ENCODE results near the gene PRKCE. TPM values are rescaled to one million over a fixed set of nuclear protein-coding genes. Genes with fewer than 3 reads are reported as not detected.

The PRKCE gene
- total and polyA plus RNA-seq, 4 donors: 2.5 to 38.6 (median 5.8) TPM

DNA sequence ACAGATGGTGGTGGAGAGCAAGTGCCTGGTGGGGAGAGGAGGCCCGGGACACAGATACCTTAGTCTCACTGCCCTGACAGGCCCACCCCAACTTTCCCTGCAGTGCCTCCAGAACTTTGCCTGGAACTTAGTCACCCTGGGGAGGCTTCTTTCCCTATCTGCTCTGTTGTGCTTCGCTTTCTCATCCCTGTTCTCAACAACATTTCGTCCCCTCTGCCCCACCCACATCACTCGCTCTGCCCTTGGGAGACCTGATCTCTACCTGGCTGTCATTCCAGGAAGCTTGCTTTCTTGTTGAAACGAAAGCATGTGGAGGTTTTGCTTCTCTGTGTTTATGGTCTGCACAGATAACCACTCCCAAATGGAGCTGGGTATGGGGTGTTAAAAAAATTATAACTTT is 93.8 kb downstream of the PRKCE start (continued):
- TF ChIP-seq CTCF (IDR thresholded peaks at IDR 0.05; ENCODE audit: low read depth, low read length, missing input control): no peak
- TF ChIP-seq FOXA2 (IDR thresholded peaks at IDR 0.05): no peak
- no peak for TF ChIP-seq YY1 (IDR thresholded peaks at IDR 0.05)
- no peak for TF ChIP-seq SP1 (IDR thresholded peaks at IDR 0.05)
- no peak for TF ChIP-seq JUND (IDR thresholded peaks at IDR 0.05)
- no peak for TF ChIP-seq RAD21 (IDR thresholded peaks at IDR 0.05)
- TF ChIP-seq GABPA (IDR thresholded peaks at IDR 0.05 in 1 of 2, conservative IDR thresholded peaks at IDR 0.05 in 1 of 2): no peak
- TF ChIP-seq HNF4A (conservative IDR thresholded peaks at IDR 0.05): no peak
- no peak for TF ChIP-seq NR2F2 (IDR thresholded peaks at IDR 0.05)

- DNase-seq (ENCODE audit: low spot score): no peak
- Histone ChIP-seq H3K27ac (ENCODE audit: low read depth in 1 of 2, low read length in 2 of 2) (no peak overlapping the region), H3K27me3 (ENCODE audit: control insufficient read depth in 4 of 4, insufficient read depth in 4 of 4, low read length in 3 of 4) (no peaks in the 10 kb centered on the region), H3K36me3 (ENCODE audit: control insufficient read depth in 4 of 4, insufficient read depth in 3 of 4, low read depth in 1 of 4, low read length in 3 of 4) (no peaks in the 10 kb centered on the region), H3K9ac (ENCODE audit: low read depth in 1 of 2, low read length in 2 of 2) (no peak overlapping the region), H3K9me3 (ENCODE audit: control insufficient read depth in 4 of 4, low read length in 3 of 4) (no peaks in the 10 kb centered on the region), H3K4me3 (ENCODE audit: low read depth in 1 of 3, low read length in 3 of 3) (no peak overlapping the region), H3K4me1 (ENCODE audit: control insufficient read depth in 4 of 4, insufficient read depth in 4 of 4, low read length in 3 of 4) (no peaks in the 10 kb centered on the region)
- 98% methylated on average over 4 of the region's 4 CpGs for WGBS
- TF ChIP-seq NR2F2 (IDR thresholded peaks at IDR 0.05) (no peak), FOXA2 (IDR thresholded peaks at IDR 0.05) (no peak)
Measured at GRCh38 chr2:45746888-45747287, 95.4 kb downstream of the PRKCE start.

GRCh38 chr2:45747363-45747762 is 95.9 kb downstream of the PRKCE start:
- no peaks in the 10 kb centered on the region for H3K27me3 ChIP-seq (ENCODE audit: control insufficient read depth in 4 of 4, insufficient read depth in 4 of 4, low read length in 3 of 4)
- no peak overlapping the region for H3K27ac ChIP-seq (ENCODE audit: low read depth in 1 of 2, low read length in 2 of 2)
- DNase-seq (ENCODE audit: low spot score): no peak
- no peaks in the 10 kb centered on the region for H3K36me3 ChIP-seq (ENCODE audit: control insufficient read depth in 4 of 4, insufficient read depth in 3 of 4, low read depth in 1 of 4, low read length in 3 of 4)
- no peaks in the 10 kb centered on the region for H3K4me1 ChIP-seq (ENCODE audit: control insufficient read depth in 4 of 4, insufficient read depth in 4 of 4, low read length in 3 of 4)
- TF ChIP-seq HNF4A (conservative IDR thresholded peaks at IDR 0.05) (no peak), FOXA1 (IDR thresholded peaks at IDR 0.05) (no peak), REST (IDR thresholded peaks at IDR 0.05) (no peak), ATF3 (IDR thresholded peaks at IDR 0.05) (no peak), RXRA (IDR thresholded peaks at IDR 0.05) (no peak), EGR1 (IDR thresholded peaks at IDR 0.05; ENCODE audit: low read depth in 2 of 2) (no peak), NR2F2 (IDR thresholded peaks at IDR 0.05) (no peak)
- TF ChIP-seq, protein P1, sequence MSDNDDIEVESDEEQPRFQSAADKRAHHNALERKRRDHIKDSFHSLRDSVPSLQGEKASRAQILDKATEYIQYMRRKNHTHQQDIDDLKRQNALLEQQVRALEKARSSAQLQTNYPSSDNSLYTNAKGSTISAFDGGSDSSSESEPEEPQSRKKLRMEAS (IDR thresholded peaks at IDR 0.05): no peak
- no peak overlapping the region for H3K4me3 ChIP-seq (ENCODE audit: low read depth in 1 of 3, low read length in 3 of 3)
- H3K9ac ChIP-seq (ENCODE audit: low read depth in 1 of 2, low read length in 2 of 2): no peak overlapping the region
- no peaks in the 10 kb centered on the region for H3K9me3 ChIP-seq (ENCODE audit: control insufficient read depth in 4 of 4, low read length in 3 of 4)

Measured in liver (tissue), 9 donors.